ENCODE results near the gene FTCD.
"Not testable (repeated sequence)": the region's sequence is repeated elsewhere in the genome, so short reads cannot be mapped to it uniquely, and the experiment has no call there.

Gene FTCD

DNA sequence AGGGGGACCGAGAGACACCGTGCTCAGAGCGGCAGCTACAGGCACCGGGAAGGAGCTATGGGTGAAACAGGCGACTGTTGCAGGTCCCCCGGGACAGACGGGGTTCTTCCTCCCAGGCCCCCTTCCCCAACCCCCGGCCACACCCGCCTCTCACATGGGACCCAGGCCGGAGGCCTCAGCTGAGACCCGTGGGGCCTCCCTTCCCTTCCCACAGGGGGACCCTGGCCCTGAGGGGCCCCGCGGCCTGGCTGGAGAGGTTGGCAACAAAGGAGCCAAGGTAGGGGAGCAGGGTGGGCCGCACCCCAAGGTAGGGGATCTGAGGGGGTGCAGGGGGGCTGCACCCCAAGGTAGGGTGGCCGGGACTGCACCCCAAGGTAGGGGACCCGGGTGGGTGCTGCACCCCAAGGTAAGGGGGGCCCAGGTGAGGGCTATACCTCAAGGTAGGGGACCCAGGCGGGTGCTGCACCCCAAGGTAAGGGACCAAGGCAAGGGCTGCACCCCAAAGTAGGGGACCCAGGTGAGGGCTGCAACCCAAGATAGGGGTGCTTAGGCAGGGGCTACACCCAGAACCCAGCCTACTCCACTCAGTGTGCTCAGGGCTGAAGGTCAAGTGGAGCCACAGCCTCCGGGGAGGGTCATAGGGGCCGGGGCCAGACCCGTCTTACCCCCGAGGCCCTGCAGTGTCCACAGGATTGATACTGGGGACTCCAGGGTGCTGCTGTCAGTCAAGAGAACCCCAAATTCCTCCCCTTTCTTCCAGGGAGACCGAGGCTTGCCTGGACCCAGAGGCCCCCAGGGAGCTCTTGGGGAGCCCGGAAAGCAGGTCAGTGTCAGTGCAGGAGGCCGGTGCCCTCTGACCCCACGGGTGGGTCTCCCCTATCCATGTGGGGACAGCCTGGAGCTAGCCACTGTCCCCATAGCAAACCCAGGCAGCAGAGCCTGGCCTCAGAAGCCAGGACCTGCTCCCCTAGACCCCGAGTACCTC, 34.8 kb downstream of the FTCD start:
- no peak for DNase-seq

DNA sequence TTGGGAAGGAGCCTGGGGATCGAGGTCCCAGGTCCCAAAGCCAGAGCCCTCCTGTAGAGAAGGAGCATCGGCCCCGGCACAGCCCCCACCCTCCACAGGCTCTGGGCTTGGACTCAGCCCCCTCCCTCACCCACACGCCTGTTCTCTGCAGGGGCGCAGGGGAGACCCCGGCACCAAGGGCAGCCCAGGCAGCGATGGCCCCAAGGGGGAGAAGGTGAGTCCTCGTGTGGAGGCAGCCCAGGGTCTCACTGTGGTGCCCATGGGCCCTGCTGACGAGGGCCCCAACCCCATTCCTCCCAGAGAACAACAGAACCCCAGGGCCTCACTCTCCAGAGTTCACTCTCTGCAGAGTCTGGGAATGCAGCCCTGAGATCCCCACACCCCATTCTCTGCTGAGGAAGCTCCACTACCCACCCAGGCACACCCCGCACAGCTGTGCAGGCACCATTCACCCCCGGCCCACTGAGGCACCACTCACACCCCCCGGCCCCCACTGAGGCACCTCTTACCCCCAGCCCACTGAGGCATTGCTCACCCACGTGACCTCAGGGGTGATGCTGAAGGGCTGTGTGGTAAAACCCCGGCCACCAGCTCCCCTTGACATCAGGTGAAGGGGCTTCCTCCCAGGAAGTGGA, 35.6 kb downstream of the FTCD start:
- no peak for DNase-seq

DNA sequence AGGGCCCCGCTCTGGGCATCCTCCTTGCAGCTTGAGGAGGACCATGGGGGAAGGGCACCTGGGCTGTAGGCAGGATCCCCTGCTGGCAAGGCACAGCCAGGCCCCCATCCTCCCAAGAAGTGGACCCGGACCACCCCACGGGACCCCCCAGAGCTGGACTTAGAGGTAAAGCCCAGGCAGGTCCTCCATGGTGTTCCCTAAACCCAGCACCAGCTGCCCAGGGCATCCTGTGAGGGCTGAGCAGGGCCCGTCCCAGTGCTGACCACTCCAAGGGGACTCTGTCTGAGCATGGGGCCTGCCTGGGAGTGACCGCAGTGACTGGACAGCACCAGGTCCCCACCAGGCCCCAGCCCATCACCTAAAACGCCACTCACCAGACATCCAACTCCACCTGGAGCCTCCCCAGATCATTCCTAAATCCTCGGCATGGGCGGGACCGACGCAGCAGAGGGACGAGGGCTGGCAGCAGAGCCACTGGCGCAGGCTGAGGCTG, 36.2 kb downstream of the FTCD start:
- DNase-seq = no peak

DNA sequence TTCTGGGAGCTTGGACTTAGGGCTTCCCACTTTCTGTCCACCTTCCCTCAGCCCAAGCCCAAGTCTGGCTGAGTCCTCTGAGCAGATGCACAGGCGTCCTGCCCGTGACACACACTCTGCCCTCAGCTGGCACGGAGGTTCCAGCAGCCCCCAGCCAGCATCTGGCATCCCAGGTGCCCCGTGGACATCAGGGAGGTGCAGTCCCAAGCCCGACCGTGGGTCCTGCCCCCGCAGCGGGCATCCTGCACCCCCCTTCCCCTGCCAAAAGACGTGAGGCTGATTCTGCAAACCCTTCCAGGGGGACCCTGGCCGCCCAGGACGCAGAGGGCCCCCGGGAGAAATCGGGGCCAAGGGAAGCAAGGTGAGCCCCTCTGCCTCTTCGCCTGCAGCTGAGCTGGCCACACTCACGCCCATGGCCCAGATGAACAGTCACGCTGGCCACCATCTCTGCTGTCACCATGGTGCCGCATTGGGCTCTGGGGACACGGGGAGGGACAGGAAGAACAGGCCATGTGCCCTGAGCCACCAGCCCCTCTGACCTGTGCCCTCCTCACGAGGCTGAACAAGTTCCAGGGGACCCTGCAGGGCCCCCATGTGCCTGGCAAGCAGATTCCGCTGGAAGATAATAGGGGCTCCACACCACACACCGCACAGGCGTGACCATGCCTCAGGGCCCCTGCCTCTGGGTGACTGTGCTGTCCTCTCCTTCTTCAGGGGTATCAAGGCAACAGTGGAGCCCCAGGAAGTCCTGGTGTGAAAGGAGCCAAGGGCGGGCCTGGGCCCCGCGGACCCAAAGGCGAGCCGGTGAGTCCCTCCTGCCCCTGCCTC, 36.8 kb downstream of the FTCD start:
- no peak for DNase-seq

DNA sequence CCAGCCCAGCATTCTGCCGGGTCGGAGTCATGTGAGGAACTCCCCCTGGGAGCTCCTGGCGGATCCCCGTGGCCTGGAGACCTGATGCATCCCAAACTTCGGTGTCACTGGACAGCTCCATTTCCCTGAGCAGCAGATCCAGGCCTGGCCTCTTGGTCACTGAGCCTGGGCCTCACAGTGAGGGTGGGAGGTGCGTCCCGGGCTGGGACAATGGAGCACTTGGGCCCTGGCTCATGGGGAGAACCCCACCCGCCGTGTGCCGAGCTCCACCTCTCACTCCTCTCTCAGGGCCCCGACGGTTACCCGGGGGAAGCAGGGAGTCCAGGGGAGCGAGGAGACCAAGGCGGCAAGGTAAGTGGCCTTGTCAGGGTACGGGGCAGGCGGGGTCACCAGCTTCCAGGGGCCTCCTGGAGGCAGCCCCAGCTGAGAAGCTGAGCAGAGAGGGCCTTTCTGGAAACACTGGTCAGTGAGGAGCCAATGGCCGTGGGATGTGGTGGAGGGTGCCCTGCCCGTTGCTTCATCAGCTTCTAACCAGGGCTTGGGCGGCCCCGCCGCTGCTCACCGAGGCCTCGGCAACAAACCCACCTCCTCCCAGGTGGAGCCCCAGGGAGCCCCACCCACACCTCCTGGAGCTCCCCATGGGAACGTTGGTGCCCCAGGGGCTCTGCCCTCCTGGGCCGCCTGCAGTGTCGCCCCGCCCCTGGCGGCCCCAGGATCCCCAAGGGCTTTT, 37.6 kb downstream of the FTCD start:
- DNase-seq = no peak

DNA sequence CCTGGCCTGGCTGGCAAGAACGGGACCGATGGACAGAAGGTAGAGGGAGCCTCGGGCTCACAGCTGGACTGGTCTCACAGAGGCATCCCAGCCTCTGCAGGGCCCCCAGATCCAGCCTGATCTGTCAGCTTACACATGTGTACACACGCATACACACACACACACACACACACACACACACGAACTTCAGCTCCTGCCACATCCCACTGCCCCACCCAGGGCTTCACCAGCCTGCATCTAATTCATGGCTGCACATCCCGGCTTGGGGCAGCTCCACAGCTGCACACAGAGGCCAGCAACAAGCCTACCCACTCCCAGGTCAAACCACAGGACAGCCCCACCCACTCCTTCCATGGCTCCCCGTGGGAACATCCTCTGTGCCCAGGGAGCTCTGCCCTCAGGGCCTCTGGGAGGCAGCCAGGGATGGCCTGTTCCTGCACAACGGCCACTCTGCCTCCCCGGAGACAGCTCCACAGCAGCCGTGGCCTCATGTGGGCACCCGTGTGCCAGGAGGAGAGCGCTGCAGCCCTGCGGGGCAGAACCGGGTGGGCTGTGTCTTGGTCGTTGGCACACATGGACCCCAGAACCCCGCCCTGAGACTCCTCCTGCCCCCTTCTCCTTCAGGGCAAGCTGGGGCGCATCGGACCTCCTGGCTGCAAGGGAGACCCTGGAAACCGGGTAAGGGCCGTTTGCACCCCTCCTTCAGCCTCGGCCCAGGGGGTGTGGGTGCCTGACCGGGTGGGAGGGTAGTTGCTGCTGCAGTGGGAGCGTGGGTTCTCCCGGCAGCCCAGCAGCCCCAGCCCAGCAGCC, 38.4 kb downstream of the FTCD start:
- no peak for DNase-seq

DNA sequence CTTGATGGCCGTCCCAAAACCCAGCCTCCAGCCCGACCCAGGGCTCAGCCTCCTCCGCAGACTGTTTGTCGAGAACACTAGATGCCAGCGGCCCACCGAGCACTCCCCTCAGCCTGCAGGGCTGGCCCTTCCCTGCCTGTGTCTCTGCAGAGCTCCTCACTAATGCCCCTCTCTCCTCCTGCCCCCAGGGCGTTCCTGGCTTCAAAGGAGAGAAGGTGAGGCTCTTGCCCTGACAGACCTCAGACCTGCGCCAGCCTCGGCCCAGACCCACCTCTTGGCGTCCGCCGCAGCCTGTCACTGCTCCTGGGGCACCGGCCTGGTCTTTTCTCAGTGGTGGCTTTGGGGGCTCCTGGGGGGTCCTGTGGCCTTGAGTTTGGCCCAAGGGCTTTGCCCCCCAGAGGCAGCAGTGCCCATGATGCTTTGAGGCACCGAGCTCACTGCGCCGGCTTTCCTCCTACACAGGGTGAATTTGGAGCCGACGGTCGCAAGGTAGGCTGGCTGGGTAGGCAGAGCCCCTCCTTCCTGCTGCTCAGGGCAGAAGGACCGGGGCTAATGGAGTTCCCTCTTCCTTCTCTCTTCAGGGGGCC, 39.1 kb downstream of the FTCD start:
- DNase-seq = no peak

DNA sequence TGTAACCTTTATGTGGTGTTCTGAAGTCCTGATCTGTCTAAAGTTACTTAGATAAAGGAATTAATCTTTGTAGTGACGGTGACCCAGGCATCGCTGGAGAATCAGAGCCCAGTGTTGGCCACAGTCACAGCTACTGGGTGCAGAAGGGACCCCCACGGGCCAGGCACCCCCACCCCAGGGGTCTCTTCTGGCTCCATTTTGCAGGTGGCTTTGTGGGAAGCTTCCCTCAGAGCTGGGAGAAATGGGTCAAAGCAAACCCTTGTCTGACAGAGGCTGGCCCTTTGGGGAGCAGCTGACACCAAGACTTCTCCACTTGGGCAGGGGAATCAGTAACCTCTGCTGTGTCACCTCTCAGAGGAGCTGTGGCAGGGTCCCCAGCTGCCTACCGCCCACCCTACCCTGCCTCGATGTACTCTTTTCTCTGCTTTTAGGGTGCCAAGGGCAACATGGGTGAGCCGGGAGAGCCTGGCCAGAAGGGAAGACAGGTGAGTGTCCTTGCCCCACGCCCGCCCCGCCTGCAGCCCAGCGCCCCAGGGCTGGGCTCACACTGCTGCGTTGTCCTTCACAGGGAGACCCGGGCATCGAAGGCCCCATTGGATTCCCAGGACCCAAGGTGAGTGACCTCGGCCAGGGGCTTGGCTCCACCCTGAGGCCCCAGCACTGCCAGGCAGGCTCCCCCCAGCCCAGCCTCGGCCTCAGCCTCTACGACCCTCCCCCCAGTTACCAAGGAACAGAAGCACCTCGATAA, 39.8 kb downstream of the FTCD start:
- no peak for DNase-seq

DNA sequence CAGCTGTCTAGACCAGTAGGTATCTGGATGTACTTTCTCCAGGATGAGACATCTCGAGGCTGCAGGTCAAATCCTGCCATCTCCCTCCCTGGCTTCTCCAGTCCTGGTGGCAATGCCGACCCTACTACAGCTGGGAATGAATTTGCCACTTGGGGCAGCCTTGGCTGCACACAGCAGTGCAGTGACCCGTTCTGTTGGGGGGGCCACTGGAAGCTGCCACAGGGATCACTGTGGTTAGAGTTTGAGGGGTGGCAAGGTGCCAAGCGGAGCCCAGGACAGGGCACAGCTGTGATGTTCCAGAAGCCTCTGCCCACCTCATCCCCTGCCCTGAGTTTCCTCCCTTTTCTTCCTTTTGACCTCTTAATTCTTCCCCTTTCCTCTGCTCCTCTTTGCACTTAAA, 40.4 kb downstream of the FTCD start:
- no peak for DNase-seq

DNA sequence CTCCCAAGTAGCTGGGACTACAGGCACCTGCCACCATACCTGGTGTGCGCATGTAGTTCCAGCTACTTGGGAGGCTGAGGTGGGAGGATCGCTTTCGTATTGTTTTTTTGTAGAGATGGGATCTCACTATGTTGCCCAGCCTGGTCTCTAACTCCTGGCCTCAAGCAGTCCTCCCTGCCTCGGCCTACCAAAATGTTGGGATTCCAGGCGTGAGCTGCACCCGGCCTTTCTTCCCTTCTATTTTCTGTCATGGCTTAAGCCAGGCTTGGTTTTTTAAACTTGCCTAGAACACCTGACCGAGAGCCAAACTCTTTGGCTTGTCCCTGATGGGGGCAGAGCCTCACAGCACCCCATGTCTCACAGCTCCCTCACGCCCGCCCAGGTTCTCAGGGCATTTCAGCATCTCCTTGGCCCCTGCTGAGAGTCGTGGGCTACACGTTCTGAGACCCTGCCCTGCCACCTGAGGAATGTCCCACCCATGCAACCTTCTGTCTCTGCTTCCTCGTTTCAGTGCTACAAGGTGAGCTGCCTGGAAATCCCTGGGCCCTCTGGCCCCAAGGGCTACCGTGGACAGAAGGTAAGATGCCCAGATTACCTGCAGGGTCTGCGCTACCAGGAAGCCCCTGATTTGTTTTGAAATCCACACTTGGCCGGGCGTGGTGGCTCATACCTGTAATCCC, 41.7 kb downstream of the FTCD start:
- DNase-seq = no peak

DNA sequence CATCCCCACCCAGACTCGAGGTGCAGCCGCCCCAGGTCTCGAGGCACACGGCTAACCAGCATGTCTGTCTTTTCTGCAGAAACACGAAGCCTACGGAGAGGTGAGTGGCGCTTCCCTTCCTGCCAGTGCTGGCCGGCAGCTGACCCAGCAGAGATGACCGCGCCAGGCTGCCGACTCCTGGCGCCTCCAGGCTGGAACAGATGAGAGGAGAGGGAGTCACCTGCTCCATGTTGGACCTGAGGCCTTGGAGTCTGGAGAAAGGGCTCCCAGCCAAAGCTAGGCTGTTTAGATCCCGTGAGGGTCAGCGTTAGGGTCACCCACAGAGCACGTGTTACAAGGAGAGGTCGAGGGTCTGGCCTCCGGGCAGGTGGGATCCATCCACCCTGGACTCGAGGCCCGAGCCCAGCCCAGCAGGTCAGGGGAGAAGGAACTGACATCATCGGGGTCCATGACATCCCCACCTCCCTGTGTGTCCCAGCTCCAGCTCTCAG, 42.6 kb downstream of the FTCD start:
- no peak for DNase-seq

DNA sequence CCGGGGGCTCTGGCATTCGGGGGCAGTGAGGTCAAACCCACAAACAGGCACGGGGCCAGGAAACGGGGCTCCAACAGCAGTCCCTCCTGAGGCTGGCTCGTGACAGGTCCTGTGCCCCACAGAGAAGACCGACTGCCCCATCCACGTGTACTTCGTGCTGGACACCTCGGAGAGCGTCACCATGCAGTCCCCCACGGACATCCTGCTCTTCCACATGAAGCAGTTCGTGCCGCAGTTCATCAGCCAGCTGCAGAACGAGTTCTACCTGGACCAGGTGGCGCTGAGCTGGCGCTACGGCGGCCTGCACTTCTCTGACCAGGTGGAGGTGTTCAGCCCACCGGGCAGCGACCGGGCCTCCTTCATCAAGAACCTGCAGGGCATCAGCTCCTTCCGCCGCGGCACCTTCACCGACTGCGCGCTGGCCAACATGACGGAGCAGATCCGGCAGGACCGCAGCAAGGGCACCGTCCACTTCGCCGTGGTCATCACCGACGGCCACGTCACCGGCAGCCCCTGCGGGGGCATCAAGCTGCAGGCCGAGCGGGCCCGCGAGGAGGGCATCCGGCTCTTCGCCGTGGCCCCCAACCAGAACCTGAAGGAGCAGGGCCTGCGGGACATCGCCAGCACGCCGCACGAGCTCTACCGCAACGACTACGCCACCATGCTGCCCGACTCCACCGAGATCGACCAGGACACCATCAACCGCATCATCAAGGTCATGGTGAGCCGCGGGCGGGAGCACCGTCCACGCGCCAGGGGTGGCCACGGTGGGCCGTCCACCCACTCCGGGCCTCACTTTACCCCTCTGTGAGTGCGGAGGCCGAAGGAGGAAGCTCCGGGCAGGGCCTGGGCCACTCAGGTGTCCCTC, 43.3 kb downstream of the FTCD start:
- no peak for DNase-seq

DNA sequence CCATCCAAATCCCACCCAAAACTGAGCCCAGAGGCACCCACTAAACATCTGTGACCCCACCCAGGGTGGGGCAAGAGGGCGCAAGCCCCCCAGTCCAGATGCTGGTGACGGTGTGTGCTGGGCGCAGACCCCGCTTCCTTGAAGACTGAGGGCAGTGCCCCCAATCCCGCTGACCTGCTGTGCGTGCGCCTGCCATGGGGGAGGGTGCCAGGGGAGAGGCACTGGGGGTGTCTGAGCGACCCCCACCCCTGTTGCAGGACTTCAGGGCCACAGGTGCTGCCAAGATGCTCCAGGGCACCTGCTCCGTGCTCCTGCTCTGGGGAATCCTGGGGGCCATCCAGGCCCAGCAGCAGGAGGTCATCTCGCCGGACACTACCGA, 44.2 kb downstream of the FTCD start:
- no peak for DNase-seq

DNA sequence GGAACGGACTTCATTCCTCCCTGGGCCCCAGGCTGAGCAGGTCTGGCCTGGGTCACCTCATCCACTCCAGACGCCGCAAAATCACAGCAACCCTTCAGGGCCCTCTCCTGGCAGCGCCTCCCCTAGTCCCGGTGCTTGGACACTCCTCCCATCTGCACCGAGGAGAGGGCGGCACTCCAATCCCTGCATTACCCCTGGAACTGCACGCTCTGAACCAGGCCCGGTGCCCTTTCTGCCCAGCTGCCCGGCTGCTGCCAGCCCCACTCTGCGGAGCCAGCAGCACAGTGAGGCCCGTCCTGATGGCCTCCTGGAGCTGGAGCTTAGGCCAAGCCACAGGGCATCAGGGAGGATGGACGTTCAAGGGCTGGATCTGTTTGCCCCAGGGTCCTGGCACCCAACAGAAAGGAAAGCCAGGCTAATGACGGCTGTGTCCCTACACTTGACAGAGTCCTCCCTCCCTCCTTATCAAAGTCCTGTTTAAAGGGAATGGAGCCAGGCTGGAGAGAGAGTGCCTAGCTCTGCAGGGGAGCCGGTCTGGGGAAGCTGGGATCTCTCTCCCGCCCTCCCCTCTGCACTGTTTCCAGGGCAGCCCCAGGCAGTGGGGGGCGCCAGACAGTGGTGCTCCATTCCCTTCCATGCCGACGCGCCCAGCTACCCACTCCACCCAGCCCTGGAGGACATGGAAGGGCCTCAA, 44.7 kb downstream of the FTCD start:
- DNase-seq = no peak

DNA sequence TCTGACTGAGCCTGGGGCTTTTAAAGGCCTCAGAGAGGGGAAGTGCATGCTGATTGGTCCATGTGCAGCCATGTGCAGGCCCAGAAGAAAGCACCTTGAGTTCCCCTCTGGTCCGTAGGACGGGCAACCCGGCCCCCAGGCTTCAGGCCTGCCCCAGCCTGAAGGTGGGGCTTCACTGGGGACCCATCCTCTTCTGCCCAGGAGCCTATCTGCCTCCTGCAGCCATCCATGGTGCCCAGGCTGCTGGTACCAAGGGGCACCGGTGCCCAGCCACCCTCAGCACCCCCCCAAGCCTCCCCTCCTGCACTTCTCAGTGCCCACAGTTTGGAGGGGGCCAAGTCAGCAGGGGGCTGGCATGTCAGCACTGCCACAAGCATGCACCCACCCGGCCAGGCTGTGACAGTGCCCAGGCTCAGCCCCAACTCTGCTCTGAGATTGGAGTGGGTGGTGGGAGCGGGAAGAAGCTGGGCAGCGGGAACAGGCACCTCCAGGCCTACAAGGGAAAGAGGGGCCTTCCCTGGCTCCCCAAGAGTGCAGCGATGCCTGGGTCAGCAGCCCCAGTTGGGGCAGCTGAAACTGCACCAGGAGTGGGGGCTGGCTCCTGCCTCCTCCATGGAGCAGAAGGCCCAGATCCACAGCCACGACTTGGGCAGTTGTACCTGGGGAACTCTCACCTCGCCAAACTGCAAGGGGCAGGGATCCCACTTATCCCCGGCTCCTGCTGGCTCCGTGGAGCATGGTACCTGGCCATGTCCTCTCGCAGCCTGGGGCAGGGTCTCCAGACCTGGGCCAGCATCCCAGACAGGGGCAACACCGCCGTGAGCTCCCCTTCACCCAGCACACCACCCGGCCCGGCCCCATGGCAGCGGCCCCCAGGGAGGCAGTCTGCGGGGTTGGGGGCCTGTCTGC, 45.8 kb downstream of the FTCD start:
- no peak for DNase-seq

DNA sequence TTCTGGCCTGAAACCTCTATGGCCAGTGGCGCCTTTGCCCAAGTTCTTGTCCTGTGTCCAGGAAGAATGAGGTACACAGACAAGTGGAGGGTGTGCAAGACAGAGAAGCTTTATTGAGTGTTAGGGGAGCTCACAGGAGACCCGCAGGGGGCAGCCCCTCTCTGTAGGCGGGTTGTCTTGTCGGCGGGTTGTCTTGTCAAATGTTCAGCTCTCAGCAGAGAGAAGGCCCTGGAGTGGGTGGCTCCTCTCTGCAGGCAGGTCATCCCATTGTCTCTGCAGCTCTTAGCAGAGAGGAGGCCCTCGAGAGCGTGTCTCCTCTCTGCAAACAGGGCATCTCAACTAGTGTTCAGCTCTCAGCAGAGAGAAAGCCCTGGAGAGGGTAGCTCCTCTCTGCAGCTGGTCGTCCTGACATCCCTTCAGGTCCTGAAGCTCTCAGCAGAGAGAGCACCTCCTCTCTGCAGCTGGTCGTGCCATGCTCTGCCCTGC, 46.5 kb downstream of the FTCD start:
- no peak for DNase-seq

DNA sequence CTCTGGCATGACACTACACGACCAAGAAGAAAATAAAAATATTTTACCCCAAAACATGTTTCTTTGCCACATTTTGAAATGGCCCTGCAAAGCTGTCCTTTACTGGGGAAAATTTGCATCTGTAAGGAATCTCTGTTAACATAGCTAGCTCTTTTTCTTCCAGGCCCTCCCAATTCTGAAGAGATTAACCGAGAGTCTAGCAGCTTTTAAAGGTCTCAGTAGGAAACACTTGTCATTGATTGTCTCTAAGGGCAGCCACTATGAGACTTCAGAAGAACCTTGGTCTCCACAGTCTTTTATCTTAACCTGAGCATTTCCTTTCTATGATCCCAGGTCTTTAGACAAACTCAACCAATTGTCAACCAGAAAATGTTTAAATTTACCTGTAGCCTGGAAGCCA, 48.0 kb downstream of the FTCD start:
- not testable (repeated sequence) for DNase-seq

All from CD4-positive, alpha-beta T cell treated with Interleukin-6 for 4 hours (primary cell).